NCI-H187 (cell line): Measurements from ENCODE around the gene ZMAT3.

ENCODE experiments used
- DNase-seq, 2 experiments: peaks; one replicate each; lab custom pipeline; 2025; lab: John Stamatoyannopoulos, UW

ZMAT3 gene

GRCh38 chr3:179021119-179021903 is 50.3 kb downstream of the ZMAT3 start:
- no peak for DNase-seq

GRCh38 chr3:179020112-179020511 is 51.5 kb downstream of the ZMAT3 start:
- DNase-seq: no peak

GRCh38 chr3:179018808-179019207 is 52.8 kb downstream of the ZMAT3 start:
- DNase-seq: no peak

GRCh38 chr3:179016979-179017670 is 54.5 kb downstream of the ZMAT3 start:
- DNase-seq: no peak

- DNase-seq: peak; percentile 19 to 55
These were observed 56.0 kb downstream of the ZMAT3 start for GRCh38 chr3:179015551-179016020.

GRCh38 chr3:179005706-179006105 is 65.9 kb downstream of the ZMAT3 start:
- no peak for DNase-seq

GRCh38 chr3:179005213-179005612 is 66.4 kb downstream of the ZMAT3 start:
- no peak for DNase-seq

- DNase-seq: no peak
These were observed 71.0 kb downstream of the ZMAT3 start for GRCh38 chr3:179000659-179001058.

- DNase-seq: no peak
These were observed 71.5 kb downstream of the ZMAT3 start for GRCh38 chr3:179000144-179000543.

GRCh38 chr3:178996399-178996798 is 75.2 kb downstream of the ZMAT3 start:
- DNase-seq: no peak

GRCh38 chr3:178990293-178990692 is 81.3 kb downstream of the ZMAT3 start:
- DNase-seq: no peak

GRCh38 chr3:178989821-178990220 is 81.8 kb downstream of the ZMAT3 start:
- DNase-seq: no peak

- DNase-seq: no peak
These were observed 83.9 kb downstream of the ZMAT3 start for GRCh38 chr3:178987745-178988144.

GRCh38 chr3:178986456-178986855 is 85.2 kb downstream of the ZMAT3 start:
- DNase-seq: no peak

- no peak for DNase-seq
These were observed 89.5 kb downstream of the ZMAT3 start for GRCh38 chr3:178982137-178982536.

- DNase-seq: no peak
These were observed 96.3 kb downstream of the ZMAT3 start for GRCh38 chr3:178975320-178975719.

- no peak for DNase-seq
These were observed 100.0 kb downstream of the ZMAT3 start for GRCh38 chr3:178971614-178972013.

GRCh38 chr3:178969004-178969700 is 102.5 kb downstream of the ZMAT3 start:
- no peak for DNase-seq
